ENCODE data around the gene KIFC3. TPM values are rescaled to one million over a fixed set of nuclear protein-coding genes. Genes with fewer than 3 reads are reported as not detected.
"Not testable (repeated sequence)": the region's sequence is repeated elsewhere in the genome, so short reads cannot be mapped to it uniquely, and the experiment has no call there.

KIFC3 gene
- total RNA-seq, 1 donor from 2014 or later, result 20.6 TPM

GRCh38 chr16:57713596-57713995, 88.7 kb downstream of the KIFC3 start:
- ATAC-seq, result no peak

GRCh38 chr16:57712569-57712968, 89.7 kb downstream of the KIFC3 start:
- not testable (repeated sequence) for ATAC-seq

GRCh38 chr16:57711993-57712392, 90.3 kb downstream of the KIFC3 start:
- no peak for ATAC-seq

GRCh38 chr16:57711346-57711745, 90.9 kb downstream of the KIFC3 start:
- ATAC-seq, result no peak

- no peak for ATAC-seq
Measured at GRCh38 chr16:57709663-57710062, 92.6 kb downstream of the KIFC3 start.

Other genes with a start within 250 kb of the KIFC3 start
- gene ADGRG1, start 173.9 kb downstream of the KIFC3 start, total RNA-seq, result 93.7 TPM
- 0.84 TPM for gene ADGRG3, start 134.2 kb downstream of the KIFC3 start, total RNA-seq
- not detected for gene DRC7, start 107.7 kb downstream of the KIFC3 start, total RNA-seq
- gene KATNB1, start 66.7 kb downstream of the KIFC3 start, total RNA-seq, result 19.9 TPM
- gene CNGB1, start 168.6 kb upstream of the KIFC3 start, total RNA-seq, result 0.32 TPM
- 5.1 TPM for gene ZNF319, start 198.2 kb upstream of the KIFC3 start, total RNA-seq
- 26.3 TPM for gene USB1, start 198.9 kb upstream of the KIFC3 start, total RNA-seq
- gene MMP15, start 223.3 kb upstream of the KIFC3 start, total RNA-seq, result 4.6 TPM

All from esophagus mucosa (tissue), 1 donor.